Subcutaneous abdominal adipose tissue (tissue), 5 donors: Measurements from ENCODE around the gene SRRT.

Source experiments
- H3K27ac ChIP-seq: one replicate; pipeline ENCODE4 v1.7.0; 2013; ENCODE audit warnings: low read depth, mild to moderate bottlenecking, inconsistent platforms, low read length, moderate library complexity
- H3K27me3 ChIP-seq, 5 donors: one replicate each; pipeline ENCODE4 v1.7.0; 2013; ENCODE audit warnings: low read length in 5 of 5, inconsistent platforms in 1 of 5; ENCODE audit not compliant: control insufficient read depth in 5 of 5, insufficient read depth in 4 of 5
- H3K36me3 ChIP-seq, 5 donors: one replicate each; pipeline ENCODE4 v1.7.0; 2013; ENCODE audit warnings: low read length in 5 of 5; ENCODE audit not compliant: control insufficient read depth in 5 of 5, insufficient read depth in 5 of 5
- H3K4me1 ChIP-seq, 5 donors: one replicate each; pipeline ENCODE4 v1.7.0; 2013; ENCODE audit warnings: low read length in 5 of 5, mild to moderate bottlenecking in 3 of 5, moderate library complexity in 1 of 5; ENCODE audit not compliant: control insufficient read depth in 5 of 5, insufficient read depth in 5 of 5
- H3K4me3 ChIP-seq, 5 donors: one replicate each; pipeline ENCODE4 v1.7.0; 2013; ENCODE audit warnings: low read length in 5 of 5, low read depth in 1 of 5
- H3K9ac ChIP-seq, 5 donors: one replicate each; pipeline ENCODE4 v1.7.0; 2013; ENCODE audit warnings: low read length in 5 of 5, mild to moderate bottlenecking in 4 of 5, moderate library complexity in 3 of 5
- H3K9me3 ChIP-seq, 5 donors: one replicate each; pipeline ENCODE4 v1.7.0; 2013; ENCODE audit warnings: low read length in 5 of 5; ENCODE audit not compliant: control insufficient read depth in 5 of 5
- donor health status: healthy.
- donor health status: healthy.
- donor health status: healthy.
- donor health status: healthy.
- donor health status: healthy.

Gene SRRT

DNA sequence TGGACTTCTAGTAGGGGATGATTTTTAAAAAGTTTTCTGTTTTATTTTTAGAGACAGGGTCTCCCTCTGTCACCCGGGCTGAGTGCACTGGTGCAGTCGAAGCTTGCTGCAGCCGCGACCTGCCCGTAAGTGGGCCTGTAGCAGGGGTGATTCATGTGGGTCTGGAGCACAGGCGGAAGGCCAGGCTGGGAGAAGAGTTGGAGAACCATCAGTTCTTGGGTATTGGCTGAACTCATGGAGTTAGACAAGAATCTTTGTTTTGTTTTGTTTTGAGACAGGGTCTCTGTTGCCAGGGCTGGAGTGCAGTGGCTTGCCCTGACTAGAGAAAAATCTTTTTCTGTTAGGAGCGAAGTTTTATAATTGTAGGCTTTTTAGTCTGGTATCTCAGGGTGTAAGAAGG lies 5.7 kb downstream of the SRRT start:
- no peaks in the 10 kb centered on the region for H3K27me3 ChIP-seq
- H3K36me3 ChIP-seq, result peaks cover 0 to 68% (median 53%) of the 10 kb centered on the region in 5 donors
- no peak overlapping the region for H3K9ac ChIP-seq
- peaks cover 7 to 19% (median 13%) of the 10 kb centered on the region in 5 donors for H3K4me1 ChIP-seq
- H3K27ac ChIP-seq, result no peak overlapping the region
- no peaks in the 10 kb centered on the region for H3K9me3 ChIP-seq
- no peak overlapping the region for H3K4me3 ChIP-seq

DNA sequence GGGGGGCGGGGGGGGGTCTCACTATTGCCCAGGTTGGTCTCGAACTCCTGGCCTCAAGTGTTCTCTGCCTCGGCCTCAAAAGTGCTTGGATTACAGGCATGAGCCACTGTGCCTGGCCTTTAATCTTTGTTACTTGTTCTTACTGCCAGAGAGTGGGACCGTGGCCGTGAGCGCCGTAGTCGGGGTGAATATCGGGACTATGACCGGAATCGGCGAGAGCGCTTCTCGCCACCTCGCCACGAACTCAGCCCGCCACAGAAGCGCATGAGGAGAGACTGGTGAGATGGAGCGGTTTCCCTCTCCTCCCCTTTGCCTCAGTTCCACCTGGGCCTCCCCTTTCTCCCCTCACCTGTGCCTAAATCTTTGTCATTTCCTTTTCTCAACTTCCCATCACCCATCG lies 6.2 kb downstream of the SRRT start:
- Histone ChIP-seq H3K27ac (no peak overlapping the region), H3K27me3 (no peaks in the 10 kb centered on the region), H3K36me3 (peaks cover 0 to 73% (median 58%) of the 10 kb centered on the region in 5 donors), H3K4me3 (no peak overlapping the region), H3K4me1 (peaks cover 5 to 14% (median 8%) of the 10 kb centered on the region in 5 donors), H3K9ac (no peak overlapping the region), H3K9me3 (no peaks in the 10 kb centered on the region)

GRCh38 chr7:100882201-100882600 lies 7.3 kb downstream of the SRRT start:
- Histone ChIP-seq H3K36me3 (peaks cover 0 to 82% (median 69%) of the 10 kb centered on the region in 5 donors), H3K27me3 (no peaks in the 10 kb centered on the region), H3K9me3 (no peaks in the 10 kb centered on the region), H3K4me1 (peaks cover 0 to 9% (median 3%) of the 10 kb centered on the region in 5 donors), H3K27ac (no peak overlapping the region), H3K9ac (no peak overlapping the region), H3K4me3 (no peak overlapping the region)

- Histone ChIP-seq H3K9me3 (no peaks in the 10 kb centered on the region), H3K36me3 (peaks cover 0 to 86% (median 76%) of the 10 kb centered on the region in 5 donors), H3K27me3 (no peaks in the 10 kb centered on the region), H3K27ac (no peak overlapping the region), H3K4me3 (no peak overlapping the region), H3K9ac (peak overlapping the region in 1 of 5 donors; percentile 49), H3K4me1 (peaks cover 0 to 13% (median 10%) of the 10 kb centered on the region in 5 donors)
These were observed 8.1 kb downstream of the SRRT start for GRCh38 chr7:100882785-100883526.

- no peaks in the 10 kb centered on the region for H3K27me3 ChIP-seq
- no peak overlapping the region for H3K9ac ChIP-seq
- peaks cover 1 to 28% (median 25%) of the 10 kb centered on the region in 5 donors for H3K4me1 ChIP-seq
- H3K4me3 ChIP-seq, result no peak overlapping the region
- H3K36me3 ChIP-seq, result peaks cover 0 to 83% (median 79%) of the 10 kb centered on the region in 5 donors
- no peak overlapping the region for H3K27ac ChIP-seq
- H3K9me3 ChIP-seq, result no peaks in the 10 kb centered on the region
These were observed 10.0 kb downstream of the SRRT start for GRCh38 chr7:100884736-100885439.

GRCh38 chr7:100885440-100886141 lies 10.7 kb downstream of the SRRT start:
- H3K4me3 ChIP-seq, result no peak overlapping the region
- H3K9me3 ChIP-seq, result no peaks in the 10 kb centered on the region
- H3K9ac ChIP-seq, result no peak overlapping the region
- H3K27ac ChIP-seq, result no peak overlapping the region
- peaks cover 0 to 80% (median 77%) of the 10 kb centered on the region in 5 donors for H3K36me3 ChIP-seq
- peaks cover 1 to 35% (median 32%) of the 10 kb centered on the region in 5 donors for H3K4me1 ChIP-seq
- H3K27me3 ChIP-seq, result peaks cover 0 to under 1% (median 0%) of the 10 kb centered on the region in 5 donors

DNA sequence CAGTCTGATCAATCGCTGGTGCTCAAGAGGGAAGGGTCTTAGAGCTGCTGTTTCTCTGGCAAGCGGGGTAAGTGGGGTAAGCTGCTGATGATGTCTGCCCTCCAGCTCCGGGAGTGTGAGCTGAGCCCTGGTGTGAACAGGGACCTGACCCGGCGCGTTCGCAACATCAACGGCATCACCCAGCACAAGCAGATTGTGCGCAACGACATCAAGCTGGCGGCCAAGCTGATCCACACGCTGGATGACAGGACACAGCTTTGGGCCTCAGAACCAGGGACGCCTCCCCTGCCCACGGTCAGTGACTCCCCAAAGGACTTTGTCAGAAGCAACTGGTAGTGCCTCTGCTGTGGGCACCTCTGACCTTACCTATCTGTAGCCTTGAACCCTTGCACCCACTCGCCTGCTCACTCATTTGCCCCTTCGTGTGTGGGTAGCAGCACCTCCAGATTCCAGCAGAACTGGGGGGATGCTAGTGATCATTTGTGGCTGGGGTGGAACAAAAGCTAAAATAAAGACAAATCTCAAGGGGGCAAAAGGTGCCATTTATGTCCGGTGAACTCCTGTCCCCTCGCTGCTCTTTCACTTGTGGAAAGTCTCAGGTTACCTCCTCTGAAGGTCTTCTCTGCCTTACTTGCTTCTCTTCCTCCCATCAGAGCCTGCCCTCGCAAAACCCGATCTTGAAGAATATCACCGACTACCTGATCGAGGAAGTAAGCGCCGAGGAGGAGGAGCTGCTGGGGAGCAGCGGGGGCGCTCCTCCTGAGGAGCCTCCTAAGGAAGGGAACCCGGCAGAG lies 11.4 kb downstream of the SRRT start:
- Histone ChIP-seq H3K27ac (no peak overlapping the region), H3K4me3 (no peak overlapping the region), H3K9ac (no peak overlapping the region), H3K36me3 (peaks cover 0 to 74% (median 73%) of the 10 kb centered on the region in 5 donors), H3K9me3 (no peaks in the 10 kb centered on the region), H3K4me1 (peaks cover 1 to 41% (median 40%) of the 10 kb centered on the region in 5 donors), H3K27me3 (peaks cover 0 to 5% (median 0%) of the 10 kb centered on the region in 5 donors)

DNA sequence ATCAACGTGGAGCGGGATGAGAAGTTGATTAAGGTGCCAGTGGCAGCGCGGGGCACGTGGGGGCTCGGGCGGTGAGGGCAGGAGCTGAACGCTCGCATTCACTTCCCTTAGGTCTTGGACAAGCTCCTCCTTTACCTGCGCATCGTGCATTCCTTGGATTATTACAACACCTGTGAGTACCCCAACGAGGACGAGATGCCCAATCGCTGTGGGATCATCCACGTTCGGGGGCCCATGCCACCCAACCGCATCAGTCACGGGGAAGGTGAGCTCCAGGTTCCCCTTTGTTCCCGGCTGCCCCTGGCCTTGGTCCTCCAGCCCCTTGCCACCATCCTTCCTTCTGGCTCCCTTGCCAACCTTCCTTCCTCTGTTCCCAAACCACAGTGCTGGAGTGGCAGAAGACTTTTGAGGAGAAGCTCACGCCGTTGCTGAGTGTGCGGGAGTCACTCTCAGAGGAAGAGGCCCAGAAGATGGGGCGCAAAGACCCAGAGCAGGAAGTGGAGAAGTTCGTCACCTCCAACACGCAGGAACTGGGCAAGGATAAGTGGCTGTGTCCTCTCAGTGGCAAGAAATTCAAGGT lies 12.1 kb downstream of the SRRT start:
- Histone ChIP-seq H3K4me3 (no peak overlapping the region), H3K4me1 (peaks cover 1 to 42% (median 40%) of the 10 kb centered on the region in 5 donors), H3K27ac (no peak overlapping the region), H3K9ac (no peak overlapping the region), H3K36me3 (peaks cover 0 to 67% (median 66%) of the 10 kb centered on the region in 5 donors), H3K27me3 (peaks cover 0 to 5% (median under 1%) of the 10 kb centered on the region in 5 donors), H3K9me3 (no peaks in the 10 kb centered on the region)
